GM12891 (cell line): ENCODE data around the gene DUSP8.
"Not testable (repeated sequence)": the region's sequence is repeated elsewhere in the genome, so short reads cannot be mapped to it uniquely, and the experiment has no call there.

Experiments used
- POLR2A ChIP-seq: IDR thresholded peaks from 2 replicates; pipeline ENCODE4 v1.6.1; 2011; ENCODE audit warnings: low read depth, low read length, control low read depth
- POLR2AphosphoS5 ChIP-seq: IDR thresholded peaks from 2 replicates; pipeline ENCODE4 v1.6.1; 2011; ENCODE audit warnings: low read depth, low read length, control low read depth
- TAF1 ChIP-seq: IDR thresholded peaks from 2 replicates; pipeline ENCODE4 v1.6.1; 2011; ENCODE audit warnings: low read depth, low read length, control low read depth

DNA sequence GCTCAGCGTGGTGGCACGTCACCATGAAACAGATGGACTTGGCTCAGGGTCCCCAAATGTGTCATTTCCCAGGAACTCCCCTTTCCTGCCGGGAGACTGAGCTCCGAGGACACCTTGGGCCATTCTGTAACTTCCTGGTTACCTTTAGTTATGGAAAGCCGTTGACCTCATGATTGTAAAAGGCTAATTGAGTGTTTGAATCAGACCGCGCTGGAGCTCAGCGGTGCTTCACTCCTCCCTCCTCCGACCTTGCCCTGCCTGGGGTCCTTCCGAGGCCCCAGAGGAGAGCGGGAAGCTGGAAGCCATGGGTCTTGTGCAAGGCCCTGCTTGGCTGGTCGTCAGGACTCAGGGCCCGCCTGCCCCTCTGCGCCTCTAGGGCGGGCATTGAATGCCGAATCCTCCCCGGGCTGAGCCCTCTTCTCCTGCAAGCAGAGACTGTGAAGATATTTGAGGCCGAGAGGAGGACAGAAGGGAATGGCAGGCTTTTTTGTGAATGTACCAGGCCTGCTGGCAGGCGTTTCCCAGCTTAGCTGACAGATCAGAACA lies 24.6 kb upstream of the DUSP8 start:
- not testable (repeated sequence) for TF ChIP-seq TAF1, POLR2AphosphoS5, POLR2A
